Activated CD4-positive, CD25-positive, alpha-beta regulatory T cell (primary cell): Measurements from ENCODE around the gene CLDN14.

Experiments
- DNase-seq, 4 experiments: peaks; one replicate each; lab custom pipeline; 2025; lab: John Stamatoyannopoulos, UW

Gene CLDN14

DNA sequence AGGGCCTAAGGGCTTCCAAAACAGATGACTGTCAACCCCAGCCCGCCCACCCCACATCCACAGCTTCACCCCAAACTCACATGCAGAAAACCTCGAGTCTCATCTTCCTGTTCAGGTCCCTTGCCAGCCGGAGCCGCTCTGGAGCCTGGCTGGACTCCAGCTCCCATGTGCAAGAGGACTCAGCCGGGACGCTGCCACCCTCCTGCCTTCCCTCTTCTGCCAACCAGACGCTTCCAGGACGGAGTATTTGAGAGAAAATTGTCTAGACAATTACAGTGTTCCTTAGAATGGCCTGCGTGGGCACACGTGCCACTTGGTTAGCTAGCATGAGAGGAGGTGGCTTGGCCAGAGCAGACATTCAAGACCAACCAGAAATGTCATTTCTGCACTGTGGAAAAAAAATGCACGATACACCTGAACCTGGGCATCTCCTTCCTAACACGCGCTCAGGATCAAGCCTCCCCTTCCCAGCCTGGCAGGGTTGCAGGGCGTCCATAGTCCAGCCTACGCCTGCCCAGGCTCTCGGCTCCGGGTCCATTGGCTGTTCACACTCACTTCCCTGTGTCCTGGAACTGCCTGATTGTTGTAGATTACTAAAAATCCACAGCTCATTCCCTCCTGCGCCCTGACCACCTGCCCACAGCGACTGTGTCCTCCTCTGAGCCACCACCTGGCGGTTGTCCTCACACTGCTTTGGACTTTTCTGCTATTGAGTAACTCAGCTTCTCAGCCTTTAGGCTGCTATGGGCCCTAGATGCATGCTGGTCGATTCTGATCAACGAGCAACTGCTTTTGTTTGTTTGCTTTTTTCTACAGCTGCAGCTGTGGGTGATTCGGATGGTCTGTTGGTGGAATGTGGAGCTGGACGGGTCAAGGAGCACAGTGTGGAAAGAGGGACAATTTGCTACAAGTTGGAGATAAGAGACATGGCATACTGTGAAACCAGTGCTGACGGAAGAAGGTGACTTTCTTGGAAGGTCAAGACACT lies at the start of gene CLDN14:
Gene CLDN14 (minus strand): TSS at position 708 of the 988 bp plus-strand sequence. CDS start 18,427 bp downstream, outside the sequence.
- no peak for DNase-seq

- DNase-seq = no peak
Measured at GRCh38 chr21:36528716-36529115, 48.8 kb upstream of the CLDN14 start.

- DNase-seq = no peak
Measured at GRCh38 chr21:36527317-36527716, 47.4 kb upstream of the CLDN14 start.

GRCh38 chr21:36526104-36526503 lies 46.2 kb upstream of the CLDN14 start:
- no peak for DNase-seq

DNA sequence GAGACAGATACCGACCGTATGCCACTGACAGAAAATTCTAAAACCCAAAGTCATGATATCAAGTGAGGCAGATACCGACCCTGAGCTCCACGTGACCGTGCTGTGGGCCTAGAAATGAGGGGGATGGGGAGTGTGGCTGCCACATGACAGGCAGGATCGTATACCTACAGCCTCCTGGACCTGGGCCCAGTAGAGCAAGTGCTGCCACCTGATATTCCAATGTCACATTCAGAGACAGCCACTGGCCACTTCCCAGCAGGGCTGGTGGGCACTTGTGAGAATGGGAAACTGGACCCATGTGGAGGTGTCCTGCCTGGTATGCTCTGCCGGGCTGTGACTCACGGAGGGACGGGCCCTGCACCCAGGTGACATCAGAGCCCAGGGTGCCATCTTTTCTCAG lies 44.6 kb upstream of the CLDN14 start:
- no peak for DNase-seq

DNA sequence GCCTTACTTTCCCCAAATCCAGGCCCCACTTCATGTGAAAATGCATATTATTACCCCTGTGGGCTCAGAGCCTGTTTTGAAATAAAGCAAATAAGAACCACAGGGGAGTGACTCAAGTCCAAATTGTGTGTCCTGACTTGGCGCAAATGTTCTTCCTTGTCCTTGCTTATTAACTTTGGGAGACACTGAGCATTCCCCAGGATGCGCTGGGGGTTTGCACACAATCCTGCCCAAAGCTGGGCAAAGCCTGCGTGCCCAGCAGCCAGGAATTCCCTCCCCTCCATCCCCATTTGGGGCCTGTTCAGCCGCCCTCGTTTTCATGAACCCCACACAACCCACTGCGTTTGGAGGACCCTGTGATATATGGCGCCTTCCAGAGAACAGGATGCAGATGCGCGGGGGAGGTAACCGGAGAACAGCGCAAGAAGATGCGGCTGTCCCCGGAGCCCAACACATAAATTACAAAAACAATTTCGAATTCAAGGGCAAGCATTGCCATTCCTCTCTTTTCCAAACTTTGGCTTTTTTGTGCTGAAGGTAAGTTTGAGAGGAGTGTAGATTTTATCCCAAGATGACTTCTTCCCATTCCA lies 42.4 kb upstream of the CLDN14 start:
- DNase-seq = no peak

DNA sequence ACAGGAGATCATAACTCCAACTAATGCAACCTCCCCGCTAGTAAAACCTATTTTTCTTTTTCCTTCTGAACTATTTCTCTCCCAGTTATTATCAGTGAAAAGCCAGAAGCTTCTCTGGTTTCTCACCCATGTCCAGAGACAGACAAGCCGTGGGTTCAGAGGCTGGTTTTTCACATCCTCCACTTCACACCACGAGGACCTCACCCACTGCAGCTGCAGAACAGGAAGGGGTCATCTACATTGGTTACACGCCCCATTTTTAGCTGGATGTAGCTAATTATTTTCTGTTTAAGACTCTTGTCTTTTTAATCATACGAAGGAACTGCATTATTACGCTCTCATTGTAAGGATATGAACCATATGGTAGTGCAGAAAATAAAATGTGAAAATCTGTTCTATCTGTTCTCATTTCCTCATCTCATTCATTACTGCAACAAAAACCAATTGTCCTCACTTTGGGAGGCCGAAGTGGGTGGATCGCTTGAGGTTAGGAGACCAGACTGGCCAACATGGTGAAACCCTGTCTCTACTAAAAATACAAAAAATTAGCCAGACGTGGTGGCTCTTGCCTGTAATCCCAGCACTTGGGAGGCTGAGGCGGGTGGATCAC lies 39.1 kb upstream of the CLDN14 start:
- DNase-seq = no peak

DNA sequence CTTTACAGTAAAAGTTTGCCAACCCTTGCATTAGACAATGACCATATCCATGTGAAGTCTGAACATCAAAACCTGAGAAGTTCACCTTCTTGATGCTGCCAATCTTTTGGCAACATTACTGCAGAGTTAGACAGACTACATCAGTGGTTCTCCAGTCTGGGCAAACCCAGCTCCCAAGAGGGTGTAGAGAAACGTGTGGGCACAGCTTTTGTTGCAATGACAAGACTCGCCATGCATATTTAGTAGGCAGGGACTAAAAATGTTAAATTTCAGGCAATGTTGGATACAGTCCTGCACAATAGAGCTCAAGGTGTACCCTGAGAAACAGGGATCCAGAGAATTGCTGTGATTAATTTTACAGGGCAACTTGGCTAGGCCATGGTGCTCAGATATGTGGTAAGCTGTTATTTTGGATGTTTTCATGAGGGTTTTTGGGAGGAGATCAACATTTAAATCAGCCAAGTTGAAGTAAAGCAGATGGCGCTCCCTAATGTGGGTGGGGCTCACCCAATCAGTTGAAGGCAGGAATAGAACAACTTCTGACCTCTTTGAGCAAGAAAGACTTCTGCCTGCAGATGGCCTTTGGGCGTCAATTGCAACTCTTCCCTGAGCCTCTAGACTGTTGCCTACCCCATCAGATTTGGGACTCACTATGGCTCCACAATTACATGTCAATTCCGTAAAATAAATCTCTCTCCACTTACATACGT lies 37.6 kb upstream of the CLDN14 start:
- DNase-seq = no peak

- no peak for DNase-seq
Measured at GRCh38 chr21:36516281-36516680, 36.4 kb upstream of the CLDN14 start.

DNA sequence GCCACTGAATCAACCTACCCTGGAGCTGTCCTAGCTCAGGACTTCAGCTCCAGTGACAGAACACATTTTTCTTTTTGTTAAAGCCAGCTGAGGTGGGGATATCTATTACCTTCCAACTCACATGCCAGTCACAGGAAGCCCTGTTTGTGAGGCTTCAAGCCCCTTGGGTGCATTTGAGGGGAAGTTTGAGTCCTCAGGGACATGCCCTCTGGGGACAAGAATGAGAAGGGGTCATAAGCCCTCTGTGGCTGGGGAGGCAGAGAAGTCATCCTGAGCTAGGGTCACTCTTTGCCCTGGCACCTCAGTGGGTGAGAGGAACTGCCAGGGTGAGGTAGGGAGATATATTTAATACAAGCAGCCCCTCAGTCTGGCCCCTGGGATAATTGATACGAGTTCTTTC lies 33.5 kb upstream of the CLDN14 start:
- DNase-seq = no peak

DNA sequence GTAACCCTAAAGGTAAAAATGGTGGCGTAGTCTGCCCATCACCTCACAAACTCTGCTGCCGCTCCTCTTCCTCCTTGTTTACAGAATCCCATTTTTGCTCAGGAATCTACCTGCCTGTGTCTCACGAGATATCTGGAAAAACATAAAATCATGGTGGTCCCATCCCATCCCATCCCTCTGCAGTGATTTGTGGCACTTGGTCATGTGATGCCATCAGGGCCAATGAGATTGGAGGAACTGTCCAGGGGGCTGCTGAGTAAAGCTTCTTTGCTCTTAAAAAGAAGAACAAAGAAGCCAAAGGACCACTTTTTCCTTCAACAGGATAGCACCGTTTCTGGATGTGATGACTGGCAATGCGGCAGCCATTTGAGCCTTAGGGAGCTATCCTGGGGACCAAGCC lies 33.0 kb upstream of the CLDN14 start:
- no peak for DNase-seq

- no peak for DNase-seq
Measured at GRCh38 chr21:36511484-36512220, 31.7 kb upstream of the CLDN14 start.

GRCh38 chr21:36510911-36511310 lies 31.0 kb upstream of the CLDN14 start:
- DNase-seq = no peak

GRCh38 chr21:36509973-36510664 lies 30.2 kb upstream of the CLDN14 start:
- DNase-seq = no peak

- DNase-seq = no peak
Measured at GRCh38 chr21:36508948-36509347, 29.0 kb upstream of the CLDN14 start.

GRCh38 chr21:36507397-36508018 lies 27.6 kb upstream of the CLDN14 start:
- DNase-seq = no peak

GRCh38 chr21:36506482-36506881 lies 26.6 kb upstream of the CLDN14 start:
- DNase-seq = no peak

DNA sequence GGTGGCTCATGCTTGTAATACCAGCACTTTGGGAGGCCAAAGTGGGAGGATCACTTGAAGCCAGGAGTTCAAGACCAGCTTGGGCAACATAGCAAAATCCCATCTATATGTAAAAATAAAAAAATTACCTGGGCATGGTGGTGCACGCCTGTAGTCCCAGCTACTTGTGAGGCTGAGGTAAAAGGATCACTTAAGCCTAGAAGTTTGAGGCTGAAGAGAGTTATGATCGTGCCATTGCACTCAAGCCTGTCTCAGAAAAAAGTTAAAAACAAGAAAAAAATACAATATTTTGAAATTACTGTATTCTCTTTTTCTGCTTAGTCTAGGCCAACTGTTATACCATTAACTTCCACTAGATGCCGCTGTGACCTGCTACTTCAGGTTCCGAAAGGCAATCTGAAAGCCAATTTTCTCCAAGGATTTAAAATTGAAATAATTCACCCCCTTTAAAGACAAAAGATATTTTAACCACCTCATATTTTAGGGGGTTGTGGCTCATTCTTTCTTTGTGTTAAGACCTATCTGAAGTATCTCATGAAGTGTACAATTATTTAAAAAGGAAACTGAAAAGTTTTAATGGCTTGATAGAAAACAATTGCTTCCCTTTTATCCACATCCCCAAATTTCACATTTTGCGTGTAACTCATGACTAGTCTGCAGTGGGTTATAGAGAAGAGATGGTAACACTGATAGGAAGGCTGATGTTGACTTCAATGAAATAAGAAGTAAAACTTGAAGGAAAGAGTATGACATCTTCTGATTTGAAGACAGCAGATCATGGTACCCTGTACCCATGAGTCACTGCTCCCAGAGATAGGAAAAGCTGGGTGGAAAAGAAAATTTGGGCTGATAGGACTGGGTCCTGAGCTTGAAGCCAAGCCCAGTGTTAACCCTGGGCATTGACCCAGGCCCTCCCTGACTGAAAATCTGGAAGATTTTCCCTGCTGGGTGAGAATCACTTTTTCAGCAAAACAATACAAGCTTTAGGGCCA lies 24.4 kb upstream of the CLDN14 start:
- DNase-seq = peak in 1 of 4 experiments; percentile 13

DNA sequence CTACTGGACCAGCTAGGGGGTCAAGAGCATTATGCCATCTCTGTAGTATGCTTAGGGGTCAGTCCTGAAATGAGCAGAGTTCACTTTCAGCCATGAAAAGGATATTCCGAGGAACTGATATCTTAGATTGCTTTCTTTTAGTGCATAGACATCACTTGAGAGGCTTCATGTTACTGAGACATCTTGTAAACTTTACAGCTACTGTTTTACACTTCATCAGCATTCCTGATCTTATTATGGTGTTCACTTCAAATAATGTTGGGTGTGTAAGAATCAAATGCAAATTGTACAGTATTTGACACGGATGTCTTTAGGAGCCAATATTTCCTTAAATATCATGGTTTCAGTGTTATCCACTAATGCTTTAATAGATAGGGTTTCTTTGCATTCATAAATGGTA lies 22.4 kb upstream of the CLDN14 start:
- no peak for DNase-seq
